HG02885 (cell line): ENCODE measurements around the gene FCRL3.

Experiments used
- ATAC-seq: cut with Tn5 transposase; IDR thresholded peaks from one replicate; pipeline ENCODE4 v1.9.1; 2021; ENCODE audit warnings: mild to moderate bottlenecking; ENCODE audit not compliant: unreplicated experiment, poor library complexity

Gene FCRL3

DNA sequence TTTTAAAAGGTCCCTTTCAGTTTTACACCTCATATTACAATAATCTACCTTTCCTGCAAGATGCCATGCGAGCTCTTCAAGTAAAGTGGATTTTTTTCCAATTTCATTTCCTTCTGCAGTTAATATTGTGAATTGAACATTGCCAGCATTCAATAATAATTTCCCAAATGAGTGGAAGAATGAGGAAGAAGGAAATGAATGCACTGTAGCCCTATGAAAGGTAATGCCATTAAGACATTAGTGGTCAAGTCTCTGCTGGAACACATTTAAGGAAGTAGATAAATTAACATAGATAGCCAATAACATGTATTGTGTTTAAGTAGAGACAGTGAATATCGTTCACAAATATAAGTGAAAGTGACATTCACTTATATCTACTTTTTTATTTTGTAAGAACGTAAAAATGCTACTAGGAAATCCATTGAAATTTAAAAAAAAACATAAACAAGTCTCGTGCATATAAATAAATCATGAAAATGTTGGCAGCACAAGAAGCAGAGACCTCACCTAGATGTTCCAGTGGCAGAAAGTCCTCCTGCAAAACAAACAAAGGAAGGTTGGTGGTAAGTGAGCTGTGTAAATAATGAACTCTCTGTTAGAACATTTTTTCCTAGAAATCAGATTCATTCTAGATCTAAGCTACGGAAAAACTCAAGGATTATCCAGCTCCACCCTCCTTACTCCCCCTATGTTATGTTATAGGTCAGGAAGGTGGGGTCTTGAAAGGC is 17.7 kb downstream of the FCRL3 start:
- no peak for ATAC-seq

DNA sequence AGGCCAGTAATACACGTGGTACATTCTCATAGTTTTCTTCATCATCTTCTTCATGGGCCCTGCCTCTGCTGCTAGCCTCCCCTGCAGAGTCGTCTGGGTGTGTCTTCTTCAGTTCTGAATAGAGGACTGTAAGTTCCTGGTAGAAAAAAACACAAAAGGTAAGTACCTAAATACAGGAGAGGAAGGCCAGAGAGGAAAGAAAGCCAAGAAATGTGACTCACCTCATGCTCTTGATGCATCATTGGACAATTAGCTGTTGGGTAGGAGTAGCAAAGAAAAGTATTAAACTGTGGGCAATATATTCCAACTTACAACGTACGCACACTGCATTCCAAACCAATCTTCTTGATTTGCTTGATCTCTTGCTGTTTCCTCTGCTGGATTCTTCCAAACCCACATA is 21.8 kb downstream of the FCRL3 start:
- ATAC-seq = no peak

DNA sequence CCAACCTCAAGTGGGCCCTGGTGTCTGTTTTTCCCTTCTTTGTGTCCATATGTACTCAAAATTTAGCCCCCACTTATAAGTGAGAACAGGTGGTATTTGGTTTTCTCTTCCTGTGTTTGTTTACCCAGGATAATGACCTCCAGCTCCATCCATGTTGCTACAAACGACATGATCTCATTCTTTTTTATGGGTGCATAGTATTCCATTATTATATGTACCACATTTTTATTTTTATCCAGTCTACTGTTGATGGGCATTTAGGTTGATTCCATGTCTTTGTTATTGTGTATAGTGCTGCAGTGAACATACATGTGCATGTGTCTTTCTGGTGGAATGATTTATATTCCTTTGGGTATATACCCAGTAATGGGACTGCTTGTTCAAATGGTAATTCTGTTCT is 27.6 kb downstream of the FCRL3 start:
- no peak for ATAC-seq

DNA sequence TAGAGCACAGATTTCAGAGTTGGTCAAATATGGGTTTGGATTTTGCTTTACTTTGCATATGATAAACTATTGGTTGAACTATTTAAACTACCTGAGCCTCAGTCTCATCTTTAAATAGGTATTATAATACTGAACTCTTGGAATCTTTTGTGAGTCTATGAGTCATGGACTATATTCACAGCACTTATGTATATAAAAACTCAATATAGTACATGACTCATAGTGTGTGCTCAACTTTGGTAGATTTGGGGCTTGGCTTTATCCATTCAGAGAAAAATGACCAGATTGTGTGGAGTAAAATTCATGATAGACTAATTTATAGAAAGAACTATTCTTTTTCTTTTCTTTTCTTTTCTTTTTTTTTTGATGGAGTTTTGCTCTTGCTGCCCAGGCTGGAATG is 28.7 kb downstream of the FCRL3 start:
- no peak for ATAC-seq

DNA sequence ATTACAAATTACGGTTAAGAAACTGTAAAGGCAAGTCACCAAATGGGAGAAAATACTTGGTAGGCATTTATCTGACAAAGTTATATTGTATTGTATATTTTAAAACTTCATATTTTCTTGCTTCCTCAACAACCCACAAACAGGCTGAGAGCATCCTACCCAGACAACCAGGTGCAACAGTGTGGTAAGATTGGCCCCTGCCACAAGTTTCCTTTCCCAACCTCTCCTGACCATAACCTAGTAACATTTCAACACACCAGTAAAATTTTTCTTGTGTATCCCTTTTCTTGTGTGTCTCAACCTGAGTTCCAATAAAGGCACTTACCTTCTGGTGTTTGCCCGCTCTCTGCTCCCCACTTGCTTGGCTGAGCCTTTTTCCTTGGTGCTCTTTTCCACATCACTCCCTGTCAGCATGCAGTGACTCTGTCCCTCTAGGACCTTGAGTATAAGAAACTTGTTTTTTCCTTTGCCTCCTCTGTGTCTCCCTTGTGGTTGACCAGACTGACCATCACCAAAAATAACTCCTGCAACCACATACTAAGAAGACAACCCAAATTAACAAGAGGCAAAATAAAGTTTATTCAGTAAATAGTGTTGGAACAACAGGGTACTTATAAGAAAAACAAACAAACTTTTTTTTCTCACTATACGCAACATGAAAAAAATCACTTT is 40.9 kb downstream of the FCRL3 start:
- ATAC-seq = no peak

DNA sequence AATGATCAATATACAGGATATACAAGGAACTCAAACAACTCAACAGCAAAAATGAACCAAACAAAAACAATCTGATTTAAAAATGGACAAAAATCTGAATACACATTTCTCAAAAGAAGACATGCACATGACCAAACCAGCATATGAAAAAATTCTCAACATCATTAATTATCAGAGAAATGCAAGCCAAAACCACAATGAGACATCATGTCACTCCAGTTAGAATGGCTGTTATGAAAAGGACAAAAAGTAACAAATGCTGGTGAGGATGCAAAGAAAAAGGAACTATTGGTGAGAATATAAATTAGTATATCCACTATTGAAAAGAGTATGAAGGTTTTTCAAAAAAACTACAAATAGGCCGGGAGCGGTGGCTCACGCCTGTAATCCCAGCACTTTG is 42.0 kb downstream of the FCRL3 start:
- no peak for ATAC-seq

DNA sequence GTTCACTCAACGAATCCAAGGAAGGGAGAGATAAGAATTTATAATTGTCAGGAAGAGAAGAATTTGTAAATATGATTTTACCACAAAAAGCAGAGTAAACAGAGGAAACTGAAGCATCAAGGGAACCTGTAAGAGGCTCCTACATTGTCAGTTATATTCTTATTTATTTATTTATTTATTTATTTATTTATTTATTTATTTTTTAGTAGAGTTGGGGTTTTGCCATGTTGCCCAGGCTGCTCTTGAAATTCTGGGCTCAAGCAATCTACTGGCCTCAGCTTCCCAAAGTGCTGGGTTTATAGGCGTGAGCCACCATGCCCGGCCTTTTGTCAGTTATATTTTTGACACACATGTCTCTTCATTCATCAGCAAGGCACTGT is 47.1 kb downstream of the FCRL3 start:
- ATAC-seq = no peak

DNA sequence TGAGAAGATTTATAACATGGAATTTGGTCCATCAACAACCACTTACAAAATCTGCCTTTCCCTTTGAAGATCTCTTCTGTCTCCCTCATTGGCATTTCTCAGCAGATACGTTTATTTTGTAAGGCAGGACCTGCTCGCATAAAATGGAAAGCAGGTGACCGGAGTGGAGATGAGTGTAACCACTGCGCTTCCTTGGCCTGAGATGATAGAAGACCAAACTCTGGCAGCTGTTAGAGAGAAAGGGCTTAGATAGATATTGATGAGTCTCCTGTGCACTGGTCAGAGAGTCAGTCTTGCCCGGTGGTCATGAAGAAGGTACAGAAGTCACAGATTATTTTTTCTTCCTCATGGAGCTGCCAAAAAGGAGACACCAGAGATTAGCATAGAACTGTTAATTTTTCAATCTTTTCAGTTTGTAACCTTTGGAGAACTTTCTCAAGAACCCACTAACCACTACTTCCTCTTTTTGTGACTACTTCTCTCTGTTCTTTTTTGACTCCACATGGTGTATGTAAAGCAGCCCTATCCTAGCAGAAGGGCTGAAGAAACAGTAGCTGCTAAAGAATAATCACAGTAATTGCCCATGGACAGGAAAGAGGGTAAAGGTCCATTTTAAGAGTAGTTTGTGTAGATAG is 47.6 kb downstream of the FCRL3 start:
- peak; percentile 97 for ATAC-seq

DNA sequence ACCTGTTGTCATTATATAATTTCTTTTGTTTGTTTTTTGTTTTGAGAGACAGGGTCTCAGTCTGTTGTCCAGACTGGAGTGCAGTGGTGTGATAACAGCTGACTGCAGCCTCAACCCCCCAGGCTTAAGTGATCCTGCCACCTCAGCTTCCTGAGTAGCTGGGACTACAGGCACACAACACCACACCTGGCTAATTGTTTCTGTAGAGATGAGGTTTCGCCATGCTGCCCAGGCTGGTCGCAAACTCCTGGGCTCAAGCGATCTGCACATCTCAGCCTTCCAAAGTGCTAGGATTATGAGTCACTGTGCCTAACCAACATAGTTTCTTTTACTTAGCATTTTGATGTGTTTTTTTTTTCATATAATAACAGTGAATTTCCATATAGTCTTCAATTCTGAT is 52.3 kb downstream of the FCRL3 start:
- no peak for ATAC-seq

DNA sequence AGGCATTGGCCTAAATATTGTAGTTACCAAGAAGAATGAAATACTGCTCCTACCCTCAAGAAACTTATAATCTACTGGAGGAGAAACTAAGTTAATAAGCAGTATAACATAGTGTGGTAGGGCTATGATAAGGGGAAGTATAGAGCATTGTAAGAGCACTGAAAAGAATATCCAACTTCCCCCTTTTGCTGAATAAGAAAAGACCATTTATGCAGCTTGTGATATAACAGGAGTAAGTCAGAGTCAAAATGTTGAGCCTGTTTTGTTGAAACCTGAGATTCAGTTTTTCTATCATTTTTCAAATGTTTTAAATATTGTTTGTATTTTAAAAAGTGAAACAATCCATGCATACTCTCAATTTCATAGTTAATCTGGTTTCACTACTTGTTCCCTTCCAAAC is 54.4 kb downstream of the FCRL3 start:
- no peak for ATAC-seq

DNA sequence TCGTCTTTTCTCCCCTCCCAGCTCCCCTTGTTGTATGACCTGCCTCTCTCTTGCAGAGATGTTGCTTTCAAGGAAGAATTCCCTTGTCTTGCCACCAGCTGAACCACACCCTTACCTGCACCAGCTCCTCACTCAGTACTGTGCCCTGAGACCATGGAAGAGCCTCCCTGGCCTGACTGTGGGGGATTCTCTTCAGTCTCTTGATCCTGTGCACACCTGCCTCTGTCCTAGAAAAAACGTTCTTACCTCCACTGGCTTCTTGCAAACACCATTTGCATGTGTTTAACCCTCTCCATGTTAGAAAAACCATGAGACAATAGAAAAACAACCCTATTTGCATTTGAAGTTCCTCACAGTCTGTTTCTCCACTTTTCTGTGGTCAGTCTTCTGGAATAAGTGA is 59.4 kb downstream of the FCRL3 start:
- ATAC-seq = no peak

DNA sequence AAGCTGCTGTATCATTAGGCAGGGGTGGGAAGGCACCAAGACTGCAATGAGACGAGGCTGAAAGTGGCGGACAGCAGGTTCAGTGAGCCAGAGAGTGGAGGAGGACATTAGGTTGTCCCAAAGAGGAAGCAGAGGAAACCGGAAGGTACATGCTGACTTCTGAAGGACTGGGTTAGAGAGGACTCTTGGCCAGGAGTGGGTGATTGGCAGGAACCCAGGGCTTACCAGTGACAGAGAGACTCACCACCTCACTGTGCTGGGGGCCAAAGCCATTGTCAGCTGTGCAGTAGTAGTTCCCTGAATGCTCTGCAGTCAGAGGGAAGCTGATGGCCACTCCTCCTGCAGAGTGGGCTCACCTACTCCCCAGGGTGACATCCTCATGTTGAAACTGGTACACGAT is 60.8 kb downstream of the FCRL3 start:
- no peak for ATAC-seq

DNA sequence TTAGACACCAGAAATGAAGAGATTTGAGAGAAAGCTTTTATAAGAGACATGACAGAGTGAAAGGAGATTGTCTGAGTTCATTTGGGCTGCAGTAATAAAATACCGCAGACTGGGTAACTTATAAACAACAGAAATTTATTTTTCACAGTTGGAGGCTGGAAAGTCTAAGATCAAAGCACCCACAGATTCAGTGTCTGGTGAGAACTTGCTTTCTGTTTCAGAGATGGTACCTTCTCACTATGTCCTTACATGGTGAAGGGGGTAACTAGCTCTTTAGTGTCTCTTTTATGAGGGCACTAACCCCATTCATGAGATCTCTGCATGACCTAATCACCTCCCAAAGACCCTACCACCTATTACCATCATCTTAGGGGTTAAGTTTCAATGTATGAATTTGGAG is 71.8 kb downstream of the FCRL3 start:
- no peak for ATAC-seq
